Esophagus muscularis mucosa (tissue), 4 donors: Measurements from ENCODE around the gene GRAMD1C. TPM values are rescaled to one million over a fixed set of nuclear protein-coding genes. Genes with fewer than 3 reads are reported as not detected.

Experiments used
- DNase-seq: peaks from one replicate; pipeline ENCODE4 v3.0.0-alpha.2; 2017; ENCODE audit errors: extremely low spot score
- H3K27ac ChIP-seq, 4 donors: fragments of 200-600 bp; sonication (generic); replicated peaks in 1 of 4; 1 replicate in 3 of 4; 2 replicates in 1 of 4; pipeline ENCODE4 v1.5.1; 2016 to 2019; ENCODE audit warnings: mild to moderate bottlenecking in 1 of 4
- H3K27me3 ChIP-seq, 4 donors: fragments of 200-600 bp; sonication (generic); one replicate each; pipeline versions ENCODE4 v1.5.1 to v1.6.0; 2016 to 2019
- H3K36me3 ChIP-seq, 4 donors: fragments of 200-600 bp; sonication (generic); one replicate each; pipeline ENCODE4 v1.5.1; 2016 to 2019
- H3K4me1 ChIP-seq, 4 donors: fragments of 200-600 bp; sonication (generic); one replicate each; pipeline ENCODE4 v1.5.1; 2016 to 2019
- H3K4me3 ChIP-seq, 4 donors: fragments of 200-600 bp; sonication (generic); 1 replicate in 2 of 4; 2 replicates in 2 of 4; pipeline ENCODE4 v1.5.1; 2016 to 2019; ENCODE audit warnings: mild to moderate bottlenecking in 4 of 4, moderate library complexity in 1 of 4
- H3K9me3 ChIP-seq, 4 donors: fragments of 200-600 bp; sonication (generic); 1 replicate in 3 of 4; 2 replicates in 1 of 4; pipeline ENCODE4 v1.5.1; 2016 to 2019
- EP300 ChIP-seq: sonication (generic); formaldehyde crosslinking; IDR thresholded peaks from one replicate; pipeline ENCODE4 v1.6.1; 2017; ENCODE audit warnings: antibody characterized with exemption
- POLR2A ChIP-seq: fragments of 450-650 bp; IDR thresholded peaks from one replicate; pipeline ENCODE4 v1.6.1; 2017; ENCODE audit warnings: antibody characterized with exemption, moderate library complexity, mild to moderate bottlenecking, low read depth
- POLR2AphosphoS5 ChIP-seq, 2 donors: sonication (generic); formaldehyde crosslinking; IDR thresholded peaks; one replicate each; pipeline ENCODE4 v1.6.1; 2017; ENCODE audit warnings: antibody characterized with exemption in 2 of 2
- WGBS: methylation state at CpG from one replicate; pipeline ENCODE4 v1.1.5; 2018; 5-methylcytosine and 5-hydroxymethylcytosine counted together
- intact Hi-C: fragments of 100-400 bp; cut with DNase I; formaldehyde crosslinking; loops from one replicate; pipeline ENCODE4 v1.15.1; 2023
- total RNA-seq, 4 donors: library from RNA; depleted of rRNA; stranded (reverse); fragments of >200 nt; gene quantifications; one replicate each; pipeline versions ENCODE4 v1.1.0 to v1.2.1, GENCODE V29; 2016
- TF ChIP-seq, protein P1 (sequence below), 3 experiments: fragments of 200-600 bp in 2 of 3; fragments of 450-650 bp in 1 of 3; sonication (generic) in 2 of 3; IDR thresholded peaks; one replicate each; pipeline ENCODE4 v1.5.1; 2017 to 2019; ENCODE audit warnings: antibody characterized with exemption in 3 of 3, mild to moderate bottlenecking in 2 of 3, moderate library complexity in 1 of 3

Gene GRAMD1C
- total RNA-seq, 4 donors from 2014 or later: 0.33 to 2.7 (median 1.0) TPM; not detected in 1

DNA sequence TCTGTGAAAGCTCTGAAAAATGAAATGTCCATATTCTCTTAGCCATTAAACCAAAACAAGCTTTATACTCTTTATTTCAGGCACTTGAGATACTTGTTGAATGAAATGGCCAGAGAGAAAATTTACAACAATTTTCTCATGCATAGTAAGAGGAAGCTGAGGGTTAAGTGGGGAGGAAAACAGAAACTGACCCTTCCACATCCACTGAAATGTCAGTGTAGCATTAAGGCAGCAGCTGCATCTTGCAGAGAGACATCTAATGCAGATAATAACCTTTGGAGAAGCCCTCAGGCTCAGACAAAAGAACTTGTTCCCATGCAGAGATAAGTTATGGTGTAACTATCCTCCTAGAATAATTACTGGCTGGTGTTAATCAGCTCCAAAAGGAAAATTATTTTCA is 143.2 kb downstream of the GRAMD1C start:
- no peaks in the 10 kb centered on the region for H3K9me3 ChIP-seq
- intact Hi-C loops: no loop called here
- H3K36me3 ChIP-seq: peaks cover 12 to 56% (median 17%) of the 10 kb centered on the region in 4 donors
- no peak overlapping the region for H3K4me3 ChIP-seq
- DNase-seq: no peak
- no peak for TF ChIP-seq POLR2A
- no peak overlapping the region for H3K27ac ChIP-seq
- H3K27me3 ChIP-seq: no peaks in the 10 kb centered on the region
- no peaks in the 10 kb centered on the region for H3K4me1 ChIP-seq

DNA sequence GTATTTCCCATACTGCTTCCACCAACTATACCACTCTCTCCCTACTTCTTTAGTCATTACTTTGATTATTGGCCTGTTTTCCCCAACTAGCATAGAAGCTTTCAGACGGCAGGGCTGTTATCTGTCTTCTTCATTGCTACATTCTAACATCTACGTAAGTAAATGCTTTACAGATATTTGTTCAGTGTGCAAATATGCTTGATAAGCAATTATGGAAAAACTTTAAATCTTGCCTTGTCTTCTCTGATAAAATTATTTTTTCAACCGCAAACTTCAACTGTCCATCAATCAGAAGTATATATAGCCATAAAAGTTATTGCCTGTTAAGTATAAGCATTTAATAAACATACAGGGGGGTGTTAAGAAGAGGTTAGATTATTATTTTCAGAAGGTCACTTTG is 145.0 kb downstream of the GRAMD1C start:
- Histone ChIP-seq H3K27ac (no peak overlapping the region), H3K9me3 (no peaks in the 10 kb centered on the region), H3K4me1 (no peaks in the 10 kb centered on the region), H3K4me3 (no peak overlapping the region), H3K27me3 (no peaks in the 10 kb centered on the region), H3K36me3 (peaks cover 0 to 43% (median 17%) of the 10 kb centered on the region in 4 donors)
- TF ChIP-seq, protein P1, sequence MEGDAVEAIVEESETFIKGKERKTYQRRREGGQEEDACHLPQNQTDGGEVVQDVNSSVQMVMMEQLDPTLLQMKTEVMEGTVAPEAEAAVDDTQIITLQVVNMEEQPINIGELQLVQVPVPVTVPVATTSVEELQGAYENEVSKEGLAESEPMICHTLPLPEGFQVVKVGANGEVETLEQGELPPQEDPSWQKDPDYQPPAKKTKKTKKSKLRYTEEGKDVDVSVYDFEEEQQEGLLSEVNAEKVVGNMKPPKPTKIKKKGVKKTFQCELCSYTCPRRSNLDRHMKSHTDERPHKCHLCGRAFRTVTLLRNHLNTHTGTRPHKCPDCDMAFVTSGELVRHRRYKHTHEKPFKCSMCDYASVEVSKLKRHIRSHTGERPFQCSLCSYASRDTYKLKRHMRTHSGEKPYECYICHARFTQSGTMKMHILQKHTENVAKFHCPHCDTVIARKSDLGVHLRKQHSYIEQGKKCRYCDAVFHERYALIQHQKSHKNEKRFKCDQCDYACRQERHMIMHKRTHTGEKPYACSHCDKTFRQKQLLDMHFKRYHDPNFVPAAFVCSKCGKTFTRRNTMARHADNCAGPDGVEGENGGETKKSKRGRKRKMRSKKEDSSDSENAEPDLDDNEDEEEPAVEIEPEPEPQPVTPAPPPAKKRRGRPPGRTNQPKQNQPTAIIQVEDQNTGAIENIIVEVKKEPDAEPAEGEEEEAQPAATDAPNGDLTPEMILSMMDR (IDR thresholded peaks at IDR 0.05): no peak
- TF ChIP-seq POLR2A: no peak
- no peak for TF ChIP-seq POLR2AphosphoS5 (IDR thresholded peaks at IDR 0.05)
- no peak for TF ChIP-seq EP300
- 95% methylated on average over 3 of the region's 3 CpGs for WGBS
- DNase-seq: no peak
- intact Hi-C loops: no loop called here

DNA sequence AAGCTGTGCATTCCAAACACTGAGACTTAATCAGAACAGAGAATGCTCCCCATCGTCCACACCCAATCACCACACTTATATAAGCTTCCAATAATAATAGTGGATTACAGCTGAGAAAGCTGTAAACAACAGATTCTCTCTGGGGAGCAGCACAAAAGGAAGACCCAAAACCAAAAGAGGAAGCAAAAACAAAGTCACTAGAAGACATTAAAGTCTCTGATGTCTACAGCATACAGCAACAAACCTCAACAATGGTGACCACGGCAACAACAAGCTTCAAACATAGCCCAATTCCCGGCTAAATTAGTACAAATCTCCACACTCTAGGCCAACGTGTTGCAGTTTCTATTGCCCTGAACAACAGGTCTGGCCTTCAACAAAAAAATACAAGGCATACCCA is 147.0 kb downstream of the GRAMD1C start:
- Histone ChIP-seq H3K4me1 (no peaks in the 10 kb centered on the region), H3K9me3 (no peaks in the 10 kb centered on the region), H3K27me3 (no peaks in the 10 kb centered on the region), H3K4me3 (no peak overlapping the region), H3K27ac (no peak overlapping the region), H3K36me3 (peaks cover 0 to 30% (median 7%) of the 10 kb centered on the region in 4 donors)
- DNase-seq: no peak
- TF ChIP-seq POLR2AphosphoS5 (IDR thresholded peaks at IDR 0.05): no peak
- TF ChIP-seq, protein P1 (IDR thresholded peaks at IDR 0.05): no peak
- TF ChIP-seq POLR2A: no peak
- TF ChIP-seq EP300: no peak
- intact Hi-C loops: no loop called here
- 65% methylated on average over 4 of the region's 4 CpGs for WGBS

Other genes starting within 250 kb of the GRAMD1C start
- gene USF3, start 142.1 kb upstream of the GRAMD1C start, total RNA-seq: 10 to 100 TPM; 20.8 to 28.6 (median 25.0) TPM
- gene NAA50, start 92.5 kb upstream of the GRAMD1C start, total RNA-seq: 100 to 1,000 TPM in 3 of 4 donors, 10 to 100 TPM in 1; 98.0 to 153 (median 119) TPM
- gene ATP6V1A, start 91.8 kb upstream of the GRAMD1C start, total RNA-seq: 10 to 100 TPM; 21.0 to 23.5 (median 22.8) TPM
- gene ZDHHC23, start 109.2 kb downstream of the GRAMD1C start, total RNA-seq: 1 to 10 TPM; 2.0 to 5.2 (median 2.3) TPM
- 1 to 10 TPM; 3.2 to 4.6 (median 4.3) TPM for gene CCDC191, start 217.7 kb downstream of the GRAMD1C start, total RNA-seq
- 10 to 100 TPM in 3 of 4 donors, 1 to 10 TPM in 1; 8.3 to 15.2 (median 11.0) TPM for gene QTRT2, start 217.9 kb downstream of the GRAMD1C start, total RNA-seq